H1 (cell line): ENCODE measurements around the gene PRCD. TPM values are rescaled to one million over a fixed set of nuclear protein-coding genes. Genes with fewer than 3 reads are reported as not detected.

Experiments used
- CTCF ChIA-PET: fragments of 300-600 bp; sonication (Branson Sonifier 250); formaldehyde crosslinking; loops from one replicate; lab custom pipeline; 2021; ENCODE audit not compliant: partially characterized antibody; lab: Charles Lee
- POLR2A ChIA-PET: fragments of 300-600 bp; sonication (Branson Sonifier 250); formaldehyde crosslinking; loops from one replicate; lab custom pipeline; 2021; ENCODE audit warnings: inconsistent platforms; ENCODE audit not compliant: partially characterized antibody; lab: Charles Lee
- DNase-seq, 2 experiments: peaks; one replicate each; pipeline versions ENCODE4 v3.0.0 to v3.0.0-alpha.2; 2010 to 2022; ENCODE audit warnings: low spot score in 2 of 2, low read depth in 1 of 2, mixed read lengths in 1 of 2
- FAIRE-seq: peaks from 2 replicates; lab custom pipeline; 2011; peaks lifted over from hg19 to GRCh38; lab: Jason Lieb, UNC
- H2AFZ ChIP-seq: 2 replicates; pipeline ENCODE4 v1.8.1; 2012; ENCODE audit warnings: low read length, inconsistent platforms
- H2AK5ac ChIP-seq: 2 replicates; pipeline ENCODE4 v1.6.1; 2013; ENCODE audit warnings: low read depth, low read length
- H2BK120ac ChIP-seq: replicated peaks from 2 replicates; pipeline ENCODE3; 2013; ENCODE audit warnings: low read depth, low read length, inconsistent platforms
- H2BK12ac ChIP-seq: 2 replicates; pipeline ENCODE4 v1.6.1; 2013; ENCODE audit warnings: low read depth, low read length
- H2BK15ac ChIP-seq: 2 replicates; pipeline ENCODE4 v1.6.1; 2013; ENCODE audit warnings: low read length
- H2BK20ac ChIP-seq: 2 replicates; pipeline ENCODE4 v1.6.1; 2013; ENCODE audit warnings: low read length
- H2BK5ac ChIP-seq: 2 replicates; pipeline ENCODE4 v1.6.1; 2013; ENCODE audit warnings: low read depth, low read length
- H3K14ac ChIP-seq: 2 replicates; pipeline ENCODE4 v1.6.1; 2013; ENCODE audit warnings: inconsistent platforms; ENCODE audit not compliant: insufficient read length
- H3K18ac ChIP-seq: 2 replicates; pipeline ENCODE4 v1.6.1; 2013; ENCODE audit warnings: low read length; ENCODE audit errors: extremely low read depth
- H3K23ac ChIP-seq: 2 replicates; pipeline ENCODE4 v1.6.1; 2013; ENCODE audit warnings: inconsistent platforms; ENCODE audit not compliant: insufficient read length
- H3K23me2 ChIP-seq: 2 replicates; pipeline ENCODE4 v1.6.1; 2013; ENCODE audit warnings: low read depth, low read length
- H3K27ac ChIP-seq: 2 replicates; pipeline ENCODE4 v1.6.1; 2011; ENCODE audit warnings: low read depth, low read length, inconsistent platforms
- H3K27me3 ChIP-seq, 4 experiments: replicated peaks in 1 of 4; 1 replicate in 1 of 4; 2 replicates in 3 of 4; pipeline versions ENCODE4 v1.6.1 to v1.8.1; 2011 to 2013; ENCODE audit warnings: low read length in 3 of 4, mild to moderate bottlenecking in 3 of 4, inconsistent platforms in 2 of 4, mixed read lengths in 2 of 4, moderate library complexity in 1 of 4; ENCODE audit not compliant: control insufficient read depth in 3 of 4, insufficient read depth in 3 of 4; ENCODE audit errors: extremely low read depth in 1 of 4
- H3K36me3 ChIP-seq, 4 experiments: 2 replicates each; pipeline versions ENCODE4 v1.6.1 to v1.8.1; 2011 to 2013; ENCODE audit warnings: mild to moderate bottlenecking in 4 of 4, low read length in 3 of 4, moderate library complexity in 2 of 4, control low read depth in 1 of 4, inconsistent platforms in 1 of 4; ENCODE audit not compliant: insufficient read depth in 4 of 4, control insufficient read depth in 2 of 4
- H3K4ac ChIP-seq: replicated peaks from 2 replicates; pipeline ENCODE3; 2013; ENCODE audit warnings: low read length, low read depth, mixed read lengths, inconsistent platforms; ENCODE audit not compliant: insufficient read length
- H3K4me1 ChIP-seq, 4 experiments: replicated peaks in 1 of 4; 1 replicate in 1 of 4; 2 replicates in 3 of 4; pipeline versions ENCODE4 v1.6.1 to v1.8.1; 2011 to 2013; ENCODE audit warnings: low read length in 3 of 4, inconsistent platforms in 2 of 4, mixed read lengths in 1 of 4; ENCODE audit not compliant: insufficient read depth in 4 of 4, control insufficient read depth in 3 of 4
- H3K4me2 ChIP-seq, 2 experiments: 2 replicates each; pipeline versions ENCODE4 v1.6.1 to v1.8.1; 2011 to 2013; ENCODE audit warnings: low read depth in 2 of 2, low read length in 2 of 2, control low read depth in 1 of 2, inconsistent platforms in 1 of 2, mild to moderate bottlenecking in 1 of 2; ENCODE audit not compliant: insufficient read depth in 1 of 2
- H3K4me3 ChIP-seq, 4 experiments: fragments of 200-600, 300-600 bp in 1 of 4; sonication (generic), shearing (Covaris generic), sonication (Bioruptor Twin) in 1 of 4; 2 replicates each; pipeline versions ENCODE4 v1.5.1 to v1.8.1; 2011 to 2016; ENCODE audit warnings: low read length in 4 of 4, low read depth in 3 of 4, control low read depth in 2 of 4, inconsistent platforms in 2 of 4, mild to moderate bottlenecking in 2 of 4, mixed read lengths in 1 of 4, moderate library complexity in 1 of 4; ENCODE audit not compliant: insufficient read depth in 2 of 4; ENCODE audit errors: extremely low read depth in 1 of 4
- H3K56ac ChIP-seq: replicated peaks from 2 replicates; pipeline ENCODE3; 2013; ENCODE audit warnings: low read depth, mild to moderate bottlenecking, mixed read lengths, low read length, inconsistent platforms; ENCODE audit not compliant: insufficient read length
- H3K79me1 ChIP-seq: 2 replicates; pipeline ENCODE4 v1.6.1; 2013; ENCODE audit warnings: low read depth, low read length, control low read depth
- H3K79me2 ChIP-seq, 2 experiments: 2 replicates each; pipeline versions ENCODE4 v1.6.1 to v1.8.1; 2012 to 2013; ENCODE audit warnings: low read length in 2 of 2, mild to moderate bottlenecking in 2 of 2, inconsistent platforms in 1 of 2; ENCODE audit not compliant: insufficient read depth in 2 of 2, control insufficient read depth in 1 of 2
- H3K9ac ChIP-seq, 4 experiments: replicated peaks in 1 of 4; 1 replicate in 1 of 4; 2 replicates in 3 of 4; pipeline versions ENCODE4 v1.6.1 to v1.8.1; 2011 to 2013; ENCODE audit warnings: low read depth in 3 of 4, low read length in 3 of 4, control low read depth in 2 of 4, mild to moderate bottlenecking in 2 of 4, moderate library complexity in 2 of 4, inconsistent platforms in 1 of 4; ENCODE audit errors: extremely low read depth in 1 of 4
- H3K9me3 ChIP-seq, 2 experiments: 2 replicates each; pipeline versions ENCODE4 v1.6.1 to v1.8.1; 2012 to 2013; ENCODE audit warnings: mild to moderate bottlenecking in 2 of 2, moderate library complexity in 2 of 2, control low read depth in 1 of 2, inconsistent platforms in 1 of 2, low read depth in 1 of 2, low read length in 1 of 2, mixed read lengths in 1 of 2; ENCODE audit not compliant: insufficient read depth in 2 of 2
- H4K20me1 ChIP-seq, 2 experiments: replicated peaks in 1 of 2; 2 replicates each; pipeline versions ENCODE3 to v1.8.1; 2011 to 2013; ENCODE audit warnings: inconsistent platforms in 2 of 2, low read length in 2 of 2, mild to moderate bottlenecking in 1 of 2; ENCODE audit not compliant: insufficient read depth in 2 of 2, control insufficient read depth in 1 of 2
- H4K5ac ChIP-seq: 2 replicates; pipeline ENCODE4 v1.6.1; 2013; ENCODE audit warnings: low read length, low read depth, mixed read lengths, inconsistent platforms; ENCODE audit not compliant: insufficient read length
- H4K8ac ChIP-seq: 2 replicates; pipeline ENCODE4 v1.8.0; 2013; ENCODE audit warnings: mild to moderate bottlenecking, moderate library complexity, low read length, inconsistent platforms; ENCODE audit not compliant: insufficient read depth; ENCODE audit errors: extremely low read depth
- H4K91ac ChIP-seq: replicated peaks from 2 replicates; pipeline ENCODE3; 2013; ENCODE audit warnings: low read length, mixed read lengths, inconsistent platforms; ENCODE audit not compliant: insufficient read length
- PHF8 ChIP-seq: fragments of 200-600 bp; sonication (generic); conservative IDR thresholded peaks from 2 replicates; pipeline ENCODE4 v1.7.1; 2012; ENCODE audit warnings: low read depth, mild to moderate bottlenecking, inconsistent platforms, low read length, moderate library complexity
- WGBS, 2 experiments: shearing (Covaris generic) in 1 of 2; methylation state at CpG; one replicate each; pipeline versions ENCODE4 v1.1.6 to v1.1.7; 2013 to 2015; ENCODE audit warnings: low lambda C conversion rate in 2 of 2, mixed read lengths in 2 of 2, inconsistent platforms in 1 of 2, low coverage in 1 of 2, missing lambda C conversion rate in 1 of 2; ENCODE audit not compliant: insufficient replicate concordance in 2 of 2, insufficient coverage in 1 of 2, insufficient read length in 1 of 2; ENCODE audit errors: extremely low coverage in 1 of 2, missing lambda C conversion rate in 1 of 2; 5-methylcytosine and 5-hydroxymethylcytosine counted together
- polyA plus RNA-seq, 7 experiments: library from polyadenylated mRNA; depleted of rRNA in 3 of 7; stranded (reverse) in 5 of 7; unstranded in 2 of 7; fragments of >200 nt in 5 of 7; fragments of 200-250 nt in 2 of 7; gene quantifications; 1 replicate in 5 of 7; 2 replicates in 1 of 7; 4 replicates in 1 of 7; pipeline versions ENCODE4 v1.2.1 to v1.2.3, GENCODE V29; 2011 to 2013; ENCODE audit warnings: missing spikeins in 2 of 7, mixed read lengths in 2 of 7
- total RNA-seq: library from RNA; stranded (reverse); fragmentation: NEBNext Ultra II Directional; extraction: Animal tissue kit (Norgen Biotek cat#: 25700); gene quantifications from 2 replicates; pipeline ENCODE4 v1.2.1, GENCODE V29; 2021

The PRCD gene
- total and polyA plus RNA-seq, 2 of the 8 experiments (the other 6 are each of a cell fraction or from before 2014, with no cell fraction given): 0.77 to 2.1 TPM

GRCh38 chr17:76575570-76575969, 35.7 kb downstream of the PRCD start:
- Histone ChIP-seq H3K23ac (no peak overlapping the region), H2BK12ac (no peak overlapping the region), H4K8ac (no peak overlapping the region), H4K91ac (no peak overlapping the region), H3K4me2 (no peak overlapping the region), H2AK5ac (no peak overlapping the region), H3K27ac (no peak overlapping the region), H3K36me3 (no peaks in the 10 kb centered on the region), H3K9ac (no peak overlapping the region), H3K79me1 (no peaks in the 10 kb centered on the region), H3K14ac (no peak overlapping the region), H3K9me3 (no peaks in the 10 kb centered on the region), H3K79me2 (no peaks in the 10 kb centered on the region), H4K5ac (no peak overlapping the region), H3K4me1 (no peaks in the 10 kb centered on the region), H2BK5ac (no peak overlapping the region), H3K56ac (no peak overlapping the region), H3K4me3 (no peak overlapping the region), H3K18ac (no peak overlapping the region), H2AFZ (no peak overlapping the region), H2BK20ac (no peak overlapping the region), H3K27me3 (peaks cover 0 to 14% (median 12%) of the 10 kb centered on the region in 4 experiments; a peak in 4 of 7 replicates), H3K4ac (no peak overlapping the region), H2BK120ac (no peak overlapping the region), H4K20me1 (no peaks in the 10 kb centered on the region)
- DNase-seq (no peak), FAIRE-seq (no peak)
- CTCF ChIA-PET: interaction anchor here (0.6 to 6.3 kb wide), 9 partner anchors 9 to 110 kb away, joined by 3 to 25 read pairs (median 4); no protein-coding TSS in a partner anchor
- 78% methylated on average over 5 of the region's 5 CpGs; no CpG with 5 or more reads in 1 of the 2 experiments for WGBS, 2 experiments
- POLR2A ChIA-PET: interaction anchor here (1.5 to 6.0 kb wide), 3 partner anchors 8 to 17 kb away, joined by 3 to 40 read pairs (median 31); no protein-coding TSS in a partner anchor
- no peak for TF ChIP-seq PHF8
- TF ChIP-seq, all 59 proteins: peak for 0
- H2BK15ac ChIP-seq: no peak overlapping the region
- no peaks in the 10 kb centered on the region for H3K23me2 ChIP-seq
